Measurements from ENCODE around the gene COPZ2. TPM values are rescaled to one million over a fixed set of nuclear protein-coding genes. Genes with fewer than 3 reads are reported as not detected.
"Not testable (repeated sequence)": the region's sequence is repeated elsewhere in the genome, so short reads cannot be mapped to it uniquely, and the experiment has no call there.

Gene COPZ2
- polyA plus RNA-seq, 4 donors, result 19.5 to 24.2 (median 19.5) TPM

- DNase-seq (ENCODE audit: low read depth in 4 of 4, low spot score in 3 of 4), result no peak
Measured at GRCh38 chr17:48036693-48037035, 933 bp downstream of the COPZ2 start.

DNA sequence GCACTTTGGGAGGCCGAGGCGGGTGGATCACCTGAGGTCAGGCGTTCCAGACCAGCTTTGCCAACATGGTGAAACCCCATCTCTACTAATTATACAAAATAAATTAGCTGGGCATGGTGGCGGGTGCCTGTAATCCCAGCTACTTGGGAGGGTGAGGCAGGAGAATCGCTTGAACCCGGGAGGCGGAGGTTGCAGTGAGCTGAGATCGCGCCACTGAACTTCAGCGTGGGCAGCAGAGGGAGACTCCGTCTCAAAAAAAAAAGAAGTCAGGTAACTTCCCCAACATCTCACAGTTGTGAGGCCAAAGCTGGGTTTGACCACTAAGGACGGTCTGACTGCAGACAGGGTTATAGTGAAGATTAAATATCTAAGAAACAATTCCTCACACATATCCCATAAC lies 2.9 kb downstream of the COPZ2 start:
- DNase-seq (ENCODE audit: low read depth in 4 of 4, low spot score in 3 of 4), result not testable (repeated sequence)

- DNase-seq (ENCODE audit: low read depth in 4 of 4, low spot score in 3 of 4), result no peak
Measured at GRCh38 chr17:48031966-48032365, 5.6 kb downstream of the COPZ2 start.

- DNase-seq (ENCODE audit: low read depth in 4 of 4, low spot score in 3 of 4), result no peak
Measured at GRCh38 chr17:48030531-48030930, 7.1 kb downstream of the COPZ2 start.

DNA sequence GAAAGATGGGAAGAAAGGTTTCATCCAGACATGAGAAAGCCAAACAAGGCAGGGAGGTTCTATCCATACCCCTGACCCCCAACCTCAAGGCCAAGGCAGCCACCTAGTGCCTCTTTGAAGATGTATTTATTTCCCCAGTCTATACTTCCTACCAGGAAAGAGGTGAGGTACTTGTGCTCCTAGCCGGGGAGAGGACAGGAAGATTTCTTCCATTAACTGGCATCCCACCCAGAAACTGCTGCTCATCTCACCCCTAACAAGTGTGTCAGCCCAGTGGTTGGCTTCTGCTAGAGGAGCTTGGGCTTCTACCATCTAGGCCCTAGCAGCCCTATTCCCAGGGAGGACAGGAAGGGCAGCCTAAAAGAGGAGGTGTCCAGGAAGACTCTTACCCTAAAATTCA lies 8.9 kb downstream of the COPZ2 start:
- no peak for DNase-seq (ENCODE audit: low read depth in 4 of 4, low spot score in 3 of 4)

DNA sequence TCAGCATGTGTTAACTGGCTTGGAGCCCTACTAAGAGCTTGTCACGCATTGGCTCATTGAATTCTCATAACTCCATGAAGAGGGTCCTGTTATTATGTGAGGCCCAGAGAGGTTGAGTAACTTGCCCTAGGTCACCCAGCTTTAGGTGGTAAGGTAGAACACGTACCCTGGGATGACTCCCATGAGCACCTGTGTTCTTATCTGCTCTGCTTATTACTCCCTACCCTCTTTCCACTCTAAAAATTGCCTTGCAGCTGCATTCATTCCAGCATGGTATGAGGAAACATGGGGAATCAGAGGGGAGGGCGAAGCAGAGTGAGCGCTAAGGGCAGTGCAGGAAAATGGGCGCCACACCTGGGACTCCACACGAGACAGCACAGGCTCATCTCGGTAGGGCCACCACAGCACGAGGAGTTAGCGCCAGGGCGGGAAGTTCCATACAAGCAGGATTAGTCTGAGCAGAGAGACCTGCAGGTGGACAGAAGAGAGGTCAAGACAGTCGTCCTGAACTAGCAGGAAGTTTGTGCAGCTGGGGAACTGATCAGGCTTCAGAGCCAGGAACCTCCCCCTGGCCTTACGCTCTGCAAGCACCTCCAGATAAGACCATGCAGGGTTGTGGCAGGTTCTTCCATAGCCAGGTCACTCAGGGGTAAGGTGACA lies 10.1 kb downstream of the COPZ2 start:
- no peak for DNase-seq (ENCODE audit: low read depth in 4 of 4, low spot score in 3 of 4)

GRCh38 chr17:48026502-48027321 lies 10.9 kb downstream of the COPZ2 start:
- DNase-seq (ENCODE audit: low read depth in 4 of 4, low spot score in 3 of 4), result peak in 2 of 4 donors; percentile 86 to 88

DNA sequence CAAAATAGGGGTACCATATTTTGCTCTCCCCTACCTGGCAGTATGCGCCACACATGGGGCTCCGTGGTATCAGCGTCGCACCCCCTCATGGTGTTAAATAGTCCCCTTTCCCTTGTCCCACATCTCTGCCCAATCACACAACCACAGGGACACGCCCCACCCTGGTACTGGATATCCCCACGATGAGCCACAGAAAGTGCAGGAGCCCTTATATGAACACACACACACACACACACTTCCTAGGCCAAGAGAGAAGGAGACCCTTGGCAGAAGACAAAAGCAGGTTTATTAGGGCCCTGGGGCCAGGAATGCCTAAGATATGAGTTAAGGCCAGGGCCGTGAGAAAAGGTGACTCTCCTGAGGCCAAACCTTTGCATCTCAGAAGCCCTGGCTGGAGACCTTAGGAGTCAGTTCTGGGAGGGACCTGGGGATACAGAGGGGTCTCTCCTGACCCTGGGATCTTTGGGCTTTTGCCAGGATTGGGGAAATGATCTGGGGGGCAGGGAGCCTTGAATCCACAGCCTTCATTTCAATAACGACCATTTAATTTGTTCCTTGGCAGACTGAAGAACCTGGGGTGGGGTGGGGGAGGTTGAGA lies 11.6 kb downstream of the COPZ2 start:
- no peak for DNase-seq (ENCODE audit: low read depth in 4 of 4, low spot score in 3 of 4)

DNA sequence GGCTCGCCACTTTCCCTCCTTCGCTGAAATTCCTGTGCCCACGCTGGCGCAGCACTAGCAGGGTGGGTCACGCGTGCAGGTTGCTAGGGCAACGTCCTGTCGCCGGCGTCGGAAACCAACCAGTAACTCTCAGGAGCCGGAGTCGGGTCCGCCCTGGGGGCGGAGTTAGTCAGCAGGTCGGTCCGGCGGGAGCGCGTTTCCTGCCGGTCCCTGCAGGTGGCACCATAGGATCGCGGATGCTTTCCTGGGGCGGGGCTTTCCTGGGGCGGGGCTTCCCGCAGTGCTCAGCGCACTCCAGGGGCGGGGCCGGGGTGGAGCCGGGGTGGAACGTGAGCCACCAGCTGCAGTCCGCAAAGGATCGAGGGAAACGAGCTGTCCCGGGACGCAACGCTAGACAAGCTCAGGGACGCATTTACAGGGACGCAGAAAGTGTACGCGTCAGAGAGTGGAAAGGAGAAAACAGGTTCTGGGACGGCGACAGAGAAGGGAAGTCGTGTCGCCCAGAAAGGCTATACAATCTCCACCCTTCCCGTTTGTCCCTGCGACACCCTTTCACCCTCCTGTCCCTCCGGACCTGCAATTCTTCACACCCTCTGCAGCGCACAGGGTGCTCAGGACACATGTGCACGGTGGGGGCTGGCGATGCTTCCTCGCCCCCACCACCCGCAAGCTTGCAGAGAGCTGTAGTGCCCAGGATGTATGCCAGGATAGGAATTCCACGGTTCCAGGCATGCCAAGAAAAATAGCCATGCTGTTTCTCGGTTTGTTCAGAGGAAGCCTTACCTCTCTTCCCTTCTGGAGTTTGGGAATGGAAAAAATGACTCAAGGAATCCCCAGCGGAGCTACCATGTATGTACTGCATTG lies 12.3 kb downstream of the COPZ2 start:
- DNase-seq (ENCODE audit: low read depth in 4 of 4, low spot score in 3 of 4), result peak; percentile 92 to 96 (median 93)

DNA sequence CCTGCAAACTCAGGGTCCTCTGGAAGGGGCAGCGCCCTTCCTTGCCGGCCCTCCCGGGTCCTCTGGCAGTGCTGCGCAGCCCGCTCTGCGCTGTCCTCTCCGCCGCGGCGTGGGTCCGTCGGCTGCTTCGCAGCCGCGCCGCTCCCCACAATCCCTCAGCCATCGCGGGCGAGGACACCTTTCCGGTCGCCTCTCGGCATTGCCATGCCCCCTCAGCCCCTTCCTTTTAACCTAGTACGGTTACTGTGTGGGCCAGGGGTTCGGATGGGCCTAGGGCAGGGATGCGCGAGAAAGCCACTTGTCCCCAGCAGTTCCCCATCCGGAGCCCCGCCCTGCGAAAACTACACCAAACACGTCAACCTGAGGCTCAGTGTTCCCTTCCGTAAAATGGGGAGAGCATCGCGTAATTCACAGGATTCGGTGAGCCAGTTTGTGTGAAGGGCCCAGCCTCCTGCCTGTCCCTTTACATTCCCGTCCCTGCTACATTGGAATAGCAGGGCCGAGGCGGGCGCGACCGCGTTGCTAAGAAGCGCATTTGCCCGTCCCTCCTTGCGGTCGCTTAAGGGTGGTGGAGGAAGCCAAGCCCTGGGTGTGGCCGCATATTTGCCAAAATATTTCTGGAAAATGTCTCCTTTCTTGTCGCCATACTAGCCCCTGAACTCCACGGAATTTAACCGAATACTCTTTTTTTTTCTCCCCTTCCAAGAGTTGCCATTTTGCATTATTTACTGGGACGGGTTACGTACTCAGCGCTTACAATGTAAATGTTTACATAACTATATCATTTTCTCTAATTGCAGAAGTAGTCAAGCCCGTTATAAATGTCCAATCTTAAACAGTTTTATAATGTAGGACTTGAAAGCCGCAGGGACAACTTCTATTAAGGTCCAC lies 13.2 kb downstream of the COPZ2 start:
- no peak for DNase-seq (ENCODE audit: low read depth in 4 of 4, low spot score in 3 of 4)

GRCh38 chr17:48023400-48024148 lies 14.0 kb downstream of the COPZ2 start:
- no peak for DNase-seq (ENCODE audit: low read depth in 4 of 4, low spot score in 3 of 4)

DNA sequence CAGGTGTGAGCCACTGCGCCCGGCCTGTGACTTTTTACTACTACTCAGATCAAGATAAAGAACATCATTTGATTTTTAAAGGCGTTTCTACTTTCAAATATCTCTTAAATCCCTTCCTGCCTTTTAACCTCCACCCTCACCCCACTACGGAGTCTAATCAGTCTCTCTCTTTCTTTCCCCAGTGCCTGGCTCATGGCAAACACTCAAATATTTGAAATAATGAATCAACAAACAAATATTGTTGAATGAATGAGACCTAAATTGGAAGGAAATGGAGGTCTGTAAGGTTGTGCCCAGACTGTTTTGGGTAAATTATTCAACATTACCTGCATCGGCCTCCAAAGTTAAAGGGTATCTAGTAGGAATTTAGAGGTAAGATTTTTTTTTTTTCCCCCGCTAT lies 14.7 kb downstream of the COPZ2 start:
- DNase-seq (ENCODE audit: low read depth in 4 of 4, low spot score in 3 of 4), result no peak

DNA sequence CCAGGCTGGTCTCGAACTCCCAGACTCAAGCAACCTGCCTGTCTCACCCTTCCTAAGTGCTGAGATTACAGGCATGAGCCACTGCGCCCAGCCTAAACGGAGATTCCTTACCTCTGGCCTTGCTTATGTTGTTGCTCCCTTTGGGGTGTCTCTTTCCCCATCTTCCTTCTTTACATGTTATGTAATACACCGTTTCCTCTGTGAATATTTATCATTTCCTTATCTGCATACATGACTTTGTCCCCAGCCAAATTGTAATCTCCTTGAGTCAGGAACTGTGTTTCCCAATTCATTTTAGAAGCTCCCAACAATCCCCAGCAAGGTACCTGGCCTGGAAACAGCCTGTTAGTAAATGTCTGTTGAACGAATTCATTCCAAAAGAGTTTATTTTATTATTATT lies 15.7 kb downstream of the COPZ2 start:
- no peak for DNase-seq (ENCODE audit: low read depth in 4 of 4, low spot score in 3 of 4)

GRCh38 chr17:48017817-48018158 lies 19.8 kb downstream of the COPZ2 start:
- not testable (repeated sequence) for DNase-seq (ENCODE audit: low read depth in 4 of 4, low spot score in 3 of 4)

- DNase-seq (ENCODE audit: low read depth in 4 of 4, low spot score in 3 of 4), result no peak
Measured at GRCh38 chr17:48016112-48016511, 21.5 kb downstream of the COPZ2 start.

GRCh38 chr17:48014595-48015111 lies 22.9 kb downstream of the COPZ2 start:
- DNase-seq (ENCODE audit: low read depth in 4 of 4, low spot score in 3 of 4), result no peak

- DNase-seq (ENCODE audit: low read depth in 4 of 4, low spot score in 3 of 4), result no peak
Measured at GRCh38 chr17:48013876-48014594, 23.6 kb downstream of the COPZ2 start.

DNA sequence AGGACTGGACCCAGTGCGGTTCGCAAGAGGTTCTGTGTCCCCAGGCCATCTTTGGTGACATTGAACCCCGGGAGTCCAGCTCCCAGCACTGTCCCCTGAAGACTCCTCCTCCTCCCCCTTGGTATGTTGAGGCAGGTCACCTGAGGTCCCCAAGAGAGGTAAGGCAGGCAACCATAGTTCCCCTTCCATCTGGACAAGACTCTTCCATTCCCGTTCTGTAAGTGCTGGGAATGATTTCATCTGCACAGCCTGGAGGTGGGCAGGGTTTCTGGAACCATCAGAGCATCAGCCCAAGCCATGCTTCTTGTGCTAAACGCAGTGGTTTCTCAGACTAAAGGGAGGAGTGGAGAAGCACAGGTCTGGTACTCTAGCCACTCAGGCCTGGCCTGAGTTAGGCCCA lies 24.9 kb downstream of the COPZ2 start:
- DNase-seq (ENCODE audit: low read depth in 4 of 4, low spot score in 3 of 4), result no peak

DNA sequence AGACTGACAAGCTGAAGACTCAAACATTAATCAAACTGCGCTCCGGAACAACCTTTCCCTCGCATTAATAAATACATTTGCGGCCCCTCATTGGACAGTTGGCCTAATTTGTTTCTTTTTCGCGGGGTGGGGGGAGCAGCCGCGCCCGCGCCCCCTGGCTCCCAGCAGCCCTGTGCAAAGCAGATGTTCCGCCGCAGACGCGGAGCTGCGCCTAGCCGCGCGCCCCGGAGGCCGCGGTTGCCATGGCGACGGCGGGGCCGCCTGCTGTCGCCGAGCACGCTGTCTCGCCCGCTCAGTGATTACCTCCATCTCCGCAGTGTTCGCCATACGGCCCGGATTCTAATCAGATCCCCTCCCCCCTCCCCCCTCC lies 25.5 kb downstream of the COPZ2 start:
- no peak for DNase-seq (ENCODE audit: low read depth in 4 of 4, low spot score in 3 of 4)
